ENCODE measurements around the gene FXYD4. TPM values are rescaled to one million over a fixed set of nuclear protein-coding genes. Genes with fewer than 3 reads are reported as not detected.

FXYD4 gene
- total RNA-seq, 4 donors from 2014 or later: not detected

DNA sequence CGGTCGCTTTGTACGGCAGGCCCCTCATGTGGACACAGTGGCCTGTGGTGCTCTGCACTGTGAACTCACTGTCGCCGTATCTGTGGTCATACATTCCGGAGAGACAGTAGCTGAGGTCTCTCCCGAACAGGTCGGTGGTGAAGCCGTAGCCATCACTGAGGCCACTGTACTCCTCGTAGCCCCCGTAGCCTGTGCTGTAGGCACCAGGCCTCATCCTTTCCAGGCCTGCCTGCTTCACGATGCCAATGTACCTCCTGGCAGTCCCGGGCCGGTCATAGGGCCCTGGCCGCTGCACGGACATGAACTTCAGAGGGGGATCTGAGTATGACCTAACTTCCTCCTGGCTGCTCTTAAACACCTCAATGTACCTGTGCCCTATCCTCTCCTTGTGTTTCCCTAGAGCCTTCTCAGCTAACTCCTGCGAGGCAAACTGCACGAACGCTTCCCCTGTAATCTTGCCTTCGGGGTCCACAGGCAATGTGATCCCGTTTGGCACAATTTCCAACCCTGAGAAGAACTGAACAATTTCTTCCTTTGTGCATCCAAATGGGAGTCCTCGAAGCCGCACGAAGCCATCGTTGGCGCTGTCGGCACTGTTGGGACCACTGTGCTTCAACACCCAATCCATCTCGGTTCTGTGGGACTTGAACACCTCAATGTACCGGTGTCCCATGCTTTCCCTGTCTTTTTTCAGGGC is 15.7 kb downstream of the FXYD4 start:
- H3K4me1 ChIP-seq: peaks cover 0 to 32% (median 3%) of the 10 kb centered on the region in 4 donors
- peaks cover 4 to 78% (median 33%) of the 10 kb centered on the region in 3 donors for H3K36me3 ChIP-seq
- no peak overlapping the region for H3K4me3 ChIP-seq
- DNase-seq (ENCODE audit: low spot score in 2 of 2): no peak
- H3K9me3 ChIP-seq: no peaks in the 10 kb centered on the region
- WGBS, 2 donors: 88 to 89% methylated on average over 29 of the region's 29 CpGs
- no peak overlapping the region for H3K27ac ChIP-seq
- TF ChIP-seq, protein P1, sequence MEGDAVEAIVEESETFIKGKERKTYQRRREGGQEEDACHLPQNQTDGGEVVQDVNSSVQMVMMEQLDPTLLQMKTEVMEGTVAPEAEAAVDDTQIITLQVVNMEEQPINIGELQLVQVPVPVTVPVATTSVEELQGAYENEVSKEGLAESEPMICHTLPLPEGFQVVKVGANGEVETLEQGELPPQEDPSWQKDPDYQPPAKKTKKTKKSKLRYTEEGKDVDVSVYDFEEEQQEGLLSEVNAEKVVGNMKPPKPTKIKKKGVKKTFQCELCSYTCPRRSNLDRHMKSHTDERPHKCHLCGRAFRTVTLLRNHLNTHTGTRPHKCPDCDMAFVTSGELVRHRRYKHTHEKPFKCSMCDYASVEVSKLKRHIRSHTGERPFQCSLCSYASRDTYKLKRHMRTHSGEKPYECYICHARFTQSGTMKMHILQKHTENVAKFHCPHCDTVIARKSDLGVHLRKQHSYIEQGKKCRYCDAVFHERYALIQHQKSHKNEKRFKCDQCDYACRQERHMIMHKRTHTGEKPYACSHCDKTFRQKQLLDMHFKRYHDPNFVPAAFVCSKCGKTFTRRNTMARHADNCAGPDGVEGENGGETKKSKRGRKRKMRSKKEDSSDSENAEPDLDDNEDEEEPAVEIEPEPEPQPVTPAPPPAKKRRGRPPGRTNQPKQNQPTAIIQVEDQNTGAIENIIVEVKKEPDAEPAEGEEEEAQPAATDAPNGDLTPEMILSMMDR (IDR thresholded peaks at IDR 0.05): no peak
- no peak for TF ChIP-seq POLR2A (IDR thresholded peaks at IDR 0.05)
- TF ChIP-seq EP300 (IDR thresholded peaks at IDR 0.05): no peak
- no peaks in the 10 kb centered on the region for H3K27me3 ChIP-seq

DNA sequence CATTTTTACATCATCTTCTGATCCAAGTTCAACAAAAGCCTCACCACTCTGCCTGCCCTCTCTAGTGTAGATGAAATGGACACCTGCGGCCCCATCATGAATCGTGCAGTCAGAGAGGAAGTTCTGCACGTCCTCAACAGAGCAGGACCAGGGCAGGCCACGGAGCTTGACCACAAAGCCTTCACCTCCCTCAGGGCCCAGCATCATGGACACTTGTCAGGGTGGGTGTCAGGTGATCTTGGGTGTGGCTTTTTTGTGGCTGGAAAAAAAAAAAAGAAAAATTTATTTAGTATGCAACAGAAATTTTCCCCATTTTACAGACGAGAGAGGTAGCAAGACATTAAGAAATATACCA is 16.2 kb downstream of the FXYD4 start:
- peaks cover 4 to 83% (median 34%) of the 10 kb centered on the region in 3 donors for H3K36me3 ChIP-seq
- WGBS, 2 donors: 68 to 74% methylated on average over 5 of the region's 5 CpGs
- no peak overlapping the region for H3K4me3 ChIP-seq
- no peaks in the 10 kb centered on the region for H3K27me3 ChIP-seq
- H3K9me3 ChIP-seq: no peaks in the 10 kb centered on the region
- DNase-seq (ENCODE audit: low spot score in 2 of 2): no peak
- TF ChIP-seq EP300 (IDR thresholded peaks at IDR 0.05) (no peak), POLR2A (IDR thresholded peaks at IDR 0.05) (no peak)
- TF ChIP-seq, protein P1 (IDR thresholded peaks at IDR 0.05): no peak
- peaks cover 0 to 37% (median 3%) of the 10 kb centered on the region in 4 donors for H3K4me1 ChIP-seq
- no peak overlapping the region for H3K27ac ChIP-seq

DNA sequence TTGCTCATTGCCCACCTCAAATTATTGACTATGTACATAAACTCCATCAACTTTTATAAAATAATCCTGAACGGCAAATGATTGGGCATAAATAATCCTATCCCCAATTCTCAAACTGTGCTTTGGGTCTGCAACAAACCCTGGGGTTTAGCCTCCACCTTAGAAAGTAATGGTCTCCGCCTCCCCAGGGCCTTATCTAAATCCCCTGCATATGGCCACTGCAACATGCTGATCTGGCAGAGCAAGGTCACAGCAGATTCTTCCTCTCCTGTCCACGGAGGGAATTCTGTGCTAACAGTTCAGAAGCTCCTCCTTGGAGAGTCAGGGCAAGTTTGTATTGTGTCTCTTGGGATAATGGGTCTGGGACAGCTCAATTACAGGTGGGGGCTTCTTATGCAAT is 18.4 kb downstream of the FXYD4 start:
- H3K4me3 ChIP-seq: no peak overlapping the region
- no peak for DNase-seq (ENCODE audit: low spot score in 2 of 2)
- H3K27ac ChIP-seq: no peak overlapping the region
- no peaks in the 10 kb centered on the region for H3K9me3 ChIP-seq
- no peak for TF ChIP-seq EP300 (IDR thresholded peaks at IDR 0.05)
- peaks cover 0 to 59% (median 13%) of the 10 kb centered on the region in 4 donors for H3K4me1 ChIP-seq
- peaks cover 4 to 97% (median 38%) of the 10 kb centered on the region in 3 donors for H3K36me3 ChIP-seq
- H3K27me3 ChIP-seq: no peaks in the 10 kb centered on the region
- WGBS, 2 donors: 61 to 63% methylated on average over 3 of the region's 3 CpGs

DNA sequence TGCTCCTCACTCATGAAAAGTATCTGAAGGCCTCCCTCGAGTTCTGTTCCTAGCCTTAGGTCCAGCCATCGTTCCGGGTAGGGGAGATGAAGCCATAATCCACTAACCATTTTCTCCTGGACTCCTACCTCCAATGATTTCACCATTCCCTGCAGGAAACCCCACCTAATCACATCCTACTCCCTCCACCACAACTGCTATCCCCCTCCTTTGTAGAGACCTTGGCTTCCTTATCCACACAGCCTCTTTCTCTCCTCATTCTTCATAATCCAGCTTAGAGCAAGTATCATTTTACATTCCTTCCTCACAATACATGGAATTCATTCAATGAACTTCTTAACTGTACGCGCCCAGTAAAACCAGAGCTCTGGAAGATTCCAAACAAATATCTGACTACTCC is 18.9 kb downstream of the FXYD4 start:
- TF ChIP-seq POLR2A (IDR thresholded peaks at IDR 0.05) (no peak), EP300 (IDR thresholded peaks at IDR 0.05) (no peak)
- TF ChIP-seq, protein P1 (IDR thresholded peaks at IDR 0.05): no peak
- no peaks in the 10 kb centered on the region for H3K27me3 ChIP-seq
- peaks cover 4 to 96% (median 38%) of the 10 kb centered on the region in 3 donors for H3K36me3 ChIP-seq
- 74 to 81% methylated on average over 5 of the region's 5 CpGs for WGBS, 2 donors
- H3K4me3 ChIP-seq: no peak overlapping the region
- no peak for DNase-seq (ENCODE audit: low spot score in 2 of 2)
- no peaks in the 10 kb centered on the region for H3K9me3 ChIP-seq
- H3K27ac ChIP-seq: no peak overlapping the region
- peaks cover 0 to 64% (median 18%) of the 10 kb centered on the region in 4 donors for H3K4me1 ChIP-seq

DNA sequence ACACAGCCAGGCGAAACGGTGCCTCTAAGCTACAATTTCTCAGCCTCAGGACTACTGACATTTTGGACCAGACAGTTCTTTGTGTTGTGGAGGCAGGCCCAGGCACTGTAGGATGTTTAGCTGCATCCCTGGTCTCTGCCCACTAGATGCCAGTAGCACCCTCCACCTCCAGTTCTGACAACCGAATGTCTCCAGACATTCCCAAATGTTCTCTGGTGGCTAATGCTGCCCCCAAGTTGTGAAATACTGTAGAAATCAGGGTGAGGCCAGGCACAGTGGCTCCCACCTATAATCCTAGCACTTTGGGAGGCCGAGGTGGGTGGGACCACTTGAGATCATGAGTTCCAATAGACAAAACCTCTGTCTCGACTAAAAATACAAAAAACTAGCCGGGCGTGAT is 19.3 kb downstream of the FXYD4 start:
- H3K9me3 ChIP-seq: no peaks in the 10 kb centered on the region
- no peak overlapping the region for H3K4me3 ChIP-seq
- peak overlapping the region in 2 of 4 donors; percentile 10 to 19 for H3K27ac ChIP-seq
- peaks cover 3 to 92% (median 38%) of the 10 kb centered on the region in 3 donors for H3K36me3 ChIP-seq
- DNase-seq (ENCODE audit: low spot score in 2 of 2): no peak
- no peaks in the 10 kb centered on the region for H3K27me3 ChIP-seq
- TF ChIP-seq, protein P1 (IDR thresholded peaks at IDR 0.05): peak; percentile 19 to 67 (median 40)
- TF ChIP-seq POLR2A (IDR thresholded peaks at IDR 0.05): no peak
- peak in 1 of 2 donors; percentile 29 for TF ChIP-seq EP300 (IDR thresholded peaks at IDR 0.05)
- H3K4me1 ChIP-seq: peaks cover 0 to 68% (median 20%) of the 10 kb centered on the region in 4 donors
- 57 to 58% methylated on average over 7 of the region's 7 CpGs for WGBS, 2 donors
